Colon (tissue), 2 donors: ENCODE data around the gene LMNB1.

ENCODE experiments used
- FAIRE-seq: peaks from 2 replicates; lab custom pipeline; 2012; peaks lifted over from hg19 to GRCh38; lab: Jason Lieb, UNC
- donor health status: control.
- donor health status: control.

LMNB1 gene

DNA sequence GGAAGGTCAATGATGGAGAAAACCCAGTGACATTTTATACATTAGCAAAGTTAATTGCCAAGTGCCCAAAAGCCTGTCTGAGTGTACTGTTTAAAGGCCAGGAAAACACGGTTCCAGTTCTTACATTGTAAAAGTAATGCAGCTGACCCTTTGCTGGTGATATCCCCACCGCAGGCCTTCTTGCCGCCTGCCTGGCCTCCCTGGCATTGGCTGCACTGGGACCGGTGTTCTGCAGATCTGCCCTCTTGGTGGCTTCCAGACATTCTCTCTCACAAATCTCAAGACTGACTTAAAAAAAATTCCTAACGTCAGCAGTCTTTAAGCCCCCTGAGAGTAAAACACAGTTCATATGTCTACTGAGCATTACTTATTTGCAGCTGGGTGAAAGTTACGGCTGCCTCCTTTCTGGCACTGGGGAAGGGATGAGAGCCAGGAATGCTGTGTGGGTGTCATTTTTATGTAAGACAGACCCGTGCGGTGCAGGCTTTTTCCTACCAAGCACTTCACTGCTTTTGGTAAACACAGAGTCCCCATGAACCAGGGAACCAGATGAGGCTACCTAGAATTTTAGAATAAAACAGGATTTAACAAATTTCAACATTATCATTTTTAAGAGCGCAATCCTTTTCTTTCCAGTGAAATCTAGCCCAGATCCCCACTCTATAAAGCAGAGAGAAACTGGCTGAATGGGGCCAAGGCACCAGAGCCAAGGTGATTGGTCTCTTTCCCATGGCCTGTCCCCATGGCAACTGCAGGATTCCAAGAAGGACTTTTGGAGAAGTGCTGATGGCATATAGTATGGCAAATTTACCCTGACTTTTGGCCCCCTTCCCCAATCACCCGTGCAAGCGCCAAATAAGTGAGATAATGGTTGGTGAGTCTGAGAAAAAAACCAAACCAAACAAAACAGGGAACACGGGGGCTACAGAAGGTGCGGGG is 80.8 kb downstream of the LMNB1 start:
- no peak for FAIRE-seq

DNA sequence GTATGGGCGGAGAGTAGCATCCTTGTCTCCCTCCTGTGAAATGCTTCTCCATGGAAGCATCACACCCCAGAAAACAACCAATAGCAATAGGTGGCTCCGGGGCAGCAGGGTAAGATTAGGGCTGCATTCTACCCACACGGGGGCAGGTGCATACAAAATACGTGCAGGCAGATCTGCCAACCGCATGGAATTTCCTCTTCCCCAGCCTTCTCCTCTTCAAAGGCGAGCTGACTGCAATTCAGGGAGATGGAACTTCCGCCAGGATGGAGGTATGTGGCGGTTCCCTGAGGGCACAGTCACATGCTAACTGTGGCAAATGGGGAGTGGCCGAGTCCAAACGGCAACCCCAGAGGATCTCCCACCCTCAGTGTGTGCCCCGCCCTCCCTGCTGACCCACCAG is 81.5 kb downstream of the LMNB1 start:
- no peak for FAIRE-seq

DNA sequence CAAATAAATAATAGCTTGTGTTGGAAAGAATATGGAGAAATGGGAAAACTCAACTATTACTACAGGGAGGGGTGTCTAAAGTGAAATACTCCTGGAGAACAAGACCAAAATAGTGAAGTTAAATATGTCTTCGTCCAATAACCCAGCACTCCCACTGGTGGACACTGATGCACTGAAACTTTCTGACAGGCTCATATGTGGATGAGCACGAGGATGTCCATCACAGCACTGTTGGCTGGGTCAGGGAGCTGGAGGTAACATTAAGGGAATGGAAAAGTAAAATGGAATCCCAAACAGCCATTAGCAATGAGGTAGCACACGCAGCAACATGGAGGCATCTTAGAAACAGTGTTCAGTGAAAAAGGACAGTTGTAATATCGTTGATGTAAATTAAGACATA is 86.5 kb downstream of the LMNB1 start:
- no peak for FAIRE-seq

DNA sequence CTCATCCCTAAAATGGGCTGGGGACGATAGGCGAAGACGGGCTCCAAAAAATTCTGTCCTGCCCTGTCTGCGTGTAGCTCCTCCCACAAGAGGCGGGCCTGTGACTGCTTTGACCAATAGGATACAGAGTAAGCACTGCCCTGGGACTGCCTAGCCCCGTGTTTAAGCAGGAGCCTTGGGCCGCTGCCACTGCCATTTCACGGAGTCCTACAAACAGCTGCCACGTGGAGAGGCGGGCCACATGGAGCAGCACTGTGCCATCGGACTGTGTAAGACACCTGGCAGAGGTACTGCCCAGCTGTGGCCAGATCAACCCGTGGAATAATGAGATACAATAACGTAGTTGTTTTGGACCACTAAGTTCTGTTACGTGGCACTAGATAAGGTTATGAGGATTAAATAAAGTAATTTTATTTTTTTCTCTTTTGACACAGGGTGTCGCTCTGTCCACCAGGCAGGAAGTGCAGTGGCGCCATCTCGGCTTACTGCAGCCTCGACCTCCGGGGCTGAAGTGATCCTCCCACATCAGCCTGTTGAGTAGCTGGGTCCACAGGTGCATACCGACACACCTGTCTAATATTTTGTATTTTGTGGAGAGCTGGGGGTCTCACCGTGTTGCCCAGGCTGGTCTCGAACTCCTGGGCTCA is 87.2 kb downstream of the LMNB1 start:
- no peak for FAIRE-seq

DNA sequence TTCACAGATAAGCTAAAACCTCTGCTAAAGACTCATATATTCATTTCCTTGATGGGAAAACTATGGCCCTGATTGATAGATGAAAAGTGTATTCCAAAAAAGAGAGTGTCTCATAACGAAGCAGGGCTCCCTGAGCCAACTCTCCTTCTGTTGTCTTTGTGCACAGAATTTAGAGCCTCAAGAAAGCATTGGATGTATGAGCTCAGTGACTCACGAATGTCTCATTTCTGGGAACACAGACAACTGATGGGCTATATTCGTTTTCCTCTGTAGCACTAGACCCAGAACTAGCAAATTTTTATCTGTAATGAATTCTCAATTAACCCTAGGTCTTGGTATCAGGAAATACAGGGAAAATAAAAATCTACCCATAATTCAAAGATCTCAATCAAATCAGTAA is 88.4 kb downstream of the LMNB1 start:
- no peak for FAIRE-seq

DNA sequence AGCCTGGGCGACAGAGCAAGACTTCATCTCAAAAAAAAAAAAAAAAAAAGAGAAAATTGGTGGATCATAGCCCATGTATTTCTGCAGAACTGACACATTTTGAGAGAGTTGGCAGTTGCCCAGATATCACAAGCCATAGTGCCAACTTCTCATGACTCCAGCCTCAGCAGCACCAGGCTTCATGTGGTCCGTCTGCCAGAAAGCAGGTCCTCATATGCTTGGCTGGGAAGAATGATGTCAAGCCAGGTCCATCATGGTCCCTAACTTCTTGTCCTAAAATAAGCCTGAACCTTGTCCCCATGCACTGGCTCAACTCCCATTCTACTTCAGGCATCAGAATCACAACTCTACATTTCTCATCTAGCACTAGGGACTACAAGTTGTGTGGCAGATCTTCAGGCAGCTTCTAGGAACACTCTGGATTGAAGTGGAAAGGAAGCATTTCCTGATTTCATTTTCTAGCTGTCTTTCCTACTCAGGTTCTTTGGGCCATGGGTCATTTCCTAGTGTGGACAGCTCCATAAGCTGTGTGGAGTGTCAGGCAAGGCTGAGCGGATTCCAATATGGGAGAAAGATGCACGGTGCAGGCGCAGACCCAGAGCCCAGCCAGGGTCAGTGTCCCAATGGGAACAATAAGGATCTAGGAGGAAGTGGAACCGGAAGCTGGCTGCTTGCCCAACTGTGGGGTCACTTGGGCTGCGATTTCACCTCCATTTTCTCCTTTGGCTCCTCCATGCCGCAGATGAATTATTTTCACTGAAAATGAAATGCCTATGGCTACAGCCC is 90.1 kb downstream of the LMNB1 start:
- FAIRE-seq = no peak

DNA sequence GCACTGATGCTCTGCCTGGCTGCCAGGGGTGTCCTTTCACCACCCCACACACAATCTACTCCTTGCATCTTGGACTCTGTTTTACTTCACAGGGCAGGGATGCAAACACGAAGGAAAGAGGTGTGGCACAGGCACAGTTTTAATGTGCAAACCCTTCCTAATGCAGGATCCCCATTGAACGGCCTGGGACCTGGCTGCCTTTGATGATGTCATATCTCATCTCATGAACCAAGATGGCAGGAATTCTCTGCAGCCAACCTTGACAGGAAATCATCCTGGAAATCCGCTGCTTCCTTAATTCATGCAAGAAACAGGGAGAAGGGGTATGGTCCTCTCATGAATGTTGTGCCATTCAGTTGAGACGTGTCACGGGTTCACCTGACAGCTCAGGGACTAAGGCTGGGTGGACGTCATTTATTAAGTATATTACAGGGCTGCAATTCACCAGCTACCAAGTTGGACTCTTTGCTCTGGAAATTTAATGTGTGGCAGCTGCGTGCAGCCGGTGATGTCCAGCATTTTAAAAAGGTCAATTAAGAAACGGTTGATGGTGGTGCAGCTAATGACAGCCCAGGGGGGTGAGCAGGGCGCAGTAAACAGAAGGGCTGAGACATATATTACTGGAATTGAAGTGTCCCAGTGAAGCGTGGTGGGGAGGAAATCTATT is 91.5 kb downstream of the LMNB1 start:
- FAIRE-seq = no peak

DNA sequence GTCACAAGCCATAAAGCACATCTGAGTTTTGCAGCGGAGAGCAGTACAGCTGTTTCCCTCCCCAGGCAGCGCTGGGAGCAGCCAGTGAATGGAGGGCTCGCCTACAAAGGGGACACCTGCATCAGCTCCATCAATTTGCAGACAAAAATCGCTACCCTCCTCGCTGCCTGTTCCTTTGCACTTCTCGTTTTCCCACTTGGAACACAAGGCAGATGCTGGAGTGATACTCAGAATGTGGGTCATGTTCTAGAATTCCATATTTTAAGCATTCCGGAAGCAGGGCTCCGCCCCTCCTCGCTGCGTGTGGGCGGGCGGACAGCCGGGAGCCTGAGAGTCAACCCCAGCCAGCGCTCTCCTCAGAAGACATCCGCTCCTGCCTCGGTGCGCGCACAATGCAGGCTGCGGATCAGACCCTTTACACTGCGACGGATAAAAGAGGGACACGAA is 92.1 kb downstream of the LMNB1 start:
- FAIRE-seq = no peak

DNA sequence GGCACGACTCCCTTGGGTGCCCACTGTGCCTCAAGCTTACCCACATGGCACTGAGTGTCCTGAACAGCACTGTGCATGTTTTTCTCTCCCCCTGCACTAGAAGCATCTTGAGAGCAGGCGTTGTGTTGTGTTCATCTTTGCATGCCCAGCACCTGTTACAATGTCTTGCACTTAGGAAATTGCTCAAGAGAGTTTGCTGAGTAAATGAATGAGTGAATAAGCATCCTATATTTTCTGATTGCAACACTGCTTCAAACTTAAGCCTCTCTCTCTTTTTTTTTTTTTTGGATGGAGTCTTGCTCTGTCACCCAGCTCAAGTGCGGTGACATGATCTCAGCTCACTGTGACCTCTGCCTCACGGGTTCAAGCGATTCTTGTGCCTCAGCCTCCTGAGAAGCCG is 94.5 kb downstream of the LMNB1 start:
- no peak for FAIRE-seq

DNA sequence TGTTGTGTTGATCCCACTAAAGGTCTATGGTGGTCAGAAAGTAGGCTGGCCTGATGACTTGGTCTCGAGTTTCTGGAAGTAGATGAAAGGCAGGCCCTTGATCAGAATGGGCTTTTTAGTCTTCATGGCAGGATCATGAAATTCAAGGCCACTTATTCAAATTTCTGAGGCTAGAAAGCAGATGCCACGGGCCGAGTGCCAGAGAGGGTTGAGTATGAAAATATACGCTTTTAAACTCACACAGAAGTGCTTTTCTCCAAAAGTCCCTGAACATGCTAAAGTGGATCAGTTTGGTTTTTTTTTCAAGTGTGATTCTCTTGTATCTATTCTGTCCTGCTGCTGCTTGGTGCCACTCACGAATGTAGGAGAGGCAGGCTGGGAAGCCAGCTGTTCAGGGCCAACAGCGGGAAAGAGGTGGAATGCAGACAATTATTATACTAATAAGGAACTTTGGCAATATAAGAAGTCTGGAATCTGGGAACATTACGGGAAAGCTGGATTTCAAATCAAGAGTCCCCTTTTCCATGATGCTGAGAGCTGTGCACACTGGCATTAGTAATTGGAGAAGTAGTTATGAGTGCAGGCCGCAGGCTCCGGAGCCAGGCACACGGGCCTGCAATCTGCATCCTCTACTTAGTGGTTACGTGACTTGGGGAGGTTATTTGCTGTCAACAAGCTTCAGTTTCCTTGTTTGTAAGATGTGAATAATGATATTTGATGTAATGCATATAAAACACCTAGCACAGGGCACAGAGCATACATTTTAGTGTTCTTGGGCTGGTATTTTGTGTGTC is 95.8 kb downstream of the LMNB1 start:
- no peak for FAIRE-seq

DNA sequence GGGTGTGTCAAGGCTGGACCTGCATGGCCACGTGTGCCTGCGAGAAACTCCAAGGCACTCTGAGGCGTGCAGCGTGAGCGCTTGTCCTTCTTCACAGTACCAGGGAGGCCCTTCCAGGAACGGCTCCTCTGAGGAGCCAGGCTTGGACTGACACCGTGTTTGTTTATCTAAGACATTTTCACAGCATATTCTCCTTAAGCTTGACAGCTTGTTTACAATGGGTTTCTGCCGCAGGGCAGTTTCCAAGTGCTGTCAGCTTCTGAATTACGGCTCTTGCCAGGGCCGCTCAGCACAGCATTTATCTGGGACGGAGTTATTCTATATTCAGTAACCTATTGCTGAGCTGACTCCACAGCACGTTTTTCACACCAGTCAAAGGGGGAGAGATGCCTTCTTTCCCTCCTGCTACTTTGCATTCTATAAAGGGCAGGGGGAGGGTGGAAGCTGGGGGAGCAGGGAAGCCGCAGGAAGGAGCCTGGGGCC is 98.4 kb downstream of the LMNB1 start:
- no peak for FAIRE-seq

DNA sequence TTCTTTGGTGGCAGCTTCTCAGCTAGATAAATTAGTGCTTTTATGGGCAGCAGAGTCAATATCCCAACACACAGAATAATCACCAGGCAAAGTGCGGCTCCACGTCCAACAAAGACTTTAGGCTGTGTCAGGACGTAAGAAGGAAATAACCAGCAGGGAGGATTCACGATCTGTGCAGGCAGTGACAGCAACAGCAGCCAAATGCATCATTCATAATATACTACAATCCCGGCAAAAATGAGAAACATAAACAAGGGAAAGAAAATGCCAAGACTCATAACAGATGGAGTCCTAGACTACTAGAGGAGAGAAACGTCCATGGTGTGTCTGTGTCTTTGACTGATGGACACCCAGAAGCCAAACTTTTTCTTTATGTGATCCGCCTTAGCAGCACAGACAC is 100.7 kb downstream of the LMNB1 start:
- FAIRE-seq = no peak

DNA sequence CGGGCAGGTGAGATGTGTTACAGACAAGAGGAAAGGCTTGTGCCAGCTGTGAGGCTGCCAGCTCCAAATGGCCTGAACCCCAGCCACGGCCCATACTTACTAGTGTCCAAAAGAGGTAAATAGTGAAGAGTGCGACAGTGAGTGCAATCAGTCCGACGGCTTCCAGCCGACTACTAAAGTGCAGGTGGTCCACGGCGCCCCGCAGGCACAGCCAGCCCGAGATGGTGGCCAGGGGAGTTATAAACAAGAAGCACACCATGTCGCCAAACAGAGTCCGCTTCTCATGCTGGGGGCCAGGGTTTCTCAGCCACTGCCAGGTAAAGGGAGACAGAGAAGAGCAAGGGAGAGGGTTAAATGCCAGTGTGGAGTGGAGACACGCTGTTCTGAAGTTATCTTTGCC is 101.1 kb downstream of the LMNB1 start:
- FAIRE-seq = no peak

DNA sequence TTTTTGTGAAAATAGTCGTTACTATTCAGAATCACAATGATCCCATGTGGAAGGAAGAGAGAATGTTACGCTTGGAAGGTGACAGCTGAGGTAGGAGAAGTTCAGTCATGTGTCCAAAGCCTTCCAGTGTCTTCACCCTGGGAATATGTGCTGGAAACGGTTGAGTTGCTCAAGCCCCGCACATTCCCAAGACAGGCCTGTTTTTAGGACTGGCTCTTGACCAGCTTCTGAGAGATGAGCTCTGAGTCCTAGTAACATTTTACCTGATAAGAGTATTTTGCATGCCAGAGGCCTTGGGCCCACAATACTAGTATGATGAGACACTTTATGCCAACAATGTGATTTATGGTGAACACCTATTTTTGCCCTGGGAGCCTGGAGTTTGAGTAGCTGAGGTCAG is 101.7 kb downstream of the LMNB1 start:
- no peak for FAIRE-seq

DNA sequence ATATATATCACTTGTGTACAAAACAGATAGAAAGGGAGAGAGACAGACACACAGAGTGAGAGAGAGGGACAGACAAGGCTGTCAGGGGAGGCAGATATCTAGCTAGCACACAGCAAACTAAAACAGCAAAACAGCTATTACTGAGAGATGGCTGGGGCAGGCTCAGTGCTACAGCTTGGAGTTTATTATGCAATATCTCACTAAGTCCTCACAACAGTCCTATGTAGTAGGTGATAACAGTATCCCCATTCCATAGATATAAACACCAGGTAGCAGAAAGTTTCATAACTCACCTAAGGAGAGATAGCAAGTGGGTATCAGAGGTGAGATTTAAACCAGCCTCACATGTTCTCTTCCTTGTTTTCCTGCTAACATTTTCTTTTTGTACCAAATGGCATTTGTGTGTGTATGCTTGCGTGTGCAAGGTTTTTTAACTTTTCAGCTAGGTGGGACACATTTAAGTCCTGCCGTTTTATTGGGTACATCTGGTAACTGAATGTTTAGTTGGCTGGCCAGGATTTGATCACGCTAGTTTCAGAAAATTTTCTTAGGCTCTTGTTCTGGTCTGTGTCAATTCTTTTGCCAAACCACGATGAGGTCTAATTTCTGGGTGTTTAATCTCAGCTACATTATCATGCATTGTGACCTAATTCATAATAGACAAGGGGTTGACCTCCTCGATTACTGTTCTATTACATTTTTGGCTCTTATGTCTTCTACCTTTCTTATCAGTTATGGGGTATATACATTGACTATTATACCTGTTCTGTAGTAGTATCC is 105.1 kb downstream of the LMNB1 start:
- no peak for FAIRE-seq

DNA sequence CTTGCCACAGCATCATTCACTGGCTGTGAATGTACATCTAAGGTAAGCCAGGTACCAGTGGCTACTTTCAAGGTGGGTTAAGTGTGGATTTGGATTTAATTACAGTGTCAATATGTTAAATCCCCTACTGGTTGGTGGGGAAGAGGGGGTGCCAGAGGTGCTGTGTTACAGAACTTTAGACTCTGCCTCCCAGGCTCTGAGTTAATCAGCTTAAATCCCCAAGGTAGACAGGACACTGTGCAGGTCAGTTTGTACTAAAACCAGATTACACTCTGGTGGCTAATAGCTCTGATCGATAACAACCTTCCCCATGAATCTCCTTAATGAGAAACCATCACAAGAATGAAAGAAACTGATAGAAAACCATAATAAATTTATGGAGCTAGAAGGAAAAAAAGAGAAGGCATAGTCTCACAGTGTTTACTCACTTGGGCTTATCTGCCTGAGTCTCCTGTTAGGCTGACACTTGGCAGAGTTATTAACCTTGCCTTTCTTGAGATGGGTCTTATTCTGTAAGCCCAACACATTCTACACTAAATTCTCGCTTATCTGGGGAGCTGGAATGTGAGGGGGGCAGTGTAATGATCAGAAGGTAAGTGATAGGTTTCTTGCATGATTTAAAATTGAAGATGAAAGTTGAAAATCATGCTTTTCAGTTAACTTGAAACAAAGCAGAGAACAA is 106.8 kb downstream of the LMNB1 start:
- FAIRE-seq = no peak

DNA sequence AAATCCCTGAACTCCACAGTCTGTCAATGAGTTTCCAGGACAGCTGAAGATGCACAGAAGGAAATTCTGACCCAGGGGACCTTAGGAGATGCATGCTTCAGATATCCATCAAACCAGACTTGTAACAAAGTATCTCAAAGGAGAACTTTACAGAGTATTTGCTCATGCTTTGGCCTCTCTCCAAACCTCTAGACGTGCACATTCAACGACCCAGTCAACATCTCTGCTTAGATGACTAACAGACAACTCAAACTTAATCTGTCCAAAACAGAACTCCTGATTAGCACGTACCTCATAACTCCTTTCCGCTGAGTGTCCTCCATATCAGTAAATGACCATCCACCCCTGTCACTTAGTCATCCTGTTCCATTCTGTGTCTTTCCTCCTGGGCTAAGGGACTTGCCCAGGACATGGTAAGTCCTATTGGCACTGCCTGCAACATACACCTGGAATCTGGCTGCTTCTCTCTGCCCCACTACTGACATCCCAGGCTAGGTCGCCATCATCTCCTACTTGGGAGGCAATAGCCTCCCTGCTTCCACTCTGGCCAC is 107.4 kb downstream of the LMNB1 start:
- no peak for FAIRE-seq
